Body of pancreas (tissue), 4 donors: ENCODE data around the gene EIF4ENIF1.

Experiments used
- POLR2A ChIP-seq, 3 donors: fragments of 450-650 bp; IDR thresholded peaks; one replicate each; pipeline ENCODE4 v1.6.1; 2016; ENCODE audit warnings: antibody characterized with exemption in 3 of 3, mild to moderate bottlenecking in 2 of 3
- TF ChIP-seq, protein P1 (sequence below), 7 experiments: fragments of 450-650 bp in 4 of 7; fragments of 200-600 bp in 3 of 7; sonication (generic) in 3 of 7; IDR thresholded peaks; one replicate each; pipeline ENCODE4 v1.5.1; 2016 to 2019; ENCODE audit warnings: antibody characterized with exemption in 7 of 7

DNA sequence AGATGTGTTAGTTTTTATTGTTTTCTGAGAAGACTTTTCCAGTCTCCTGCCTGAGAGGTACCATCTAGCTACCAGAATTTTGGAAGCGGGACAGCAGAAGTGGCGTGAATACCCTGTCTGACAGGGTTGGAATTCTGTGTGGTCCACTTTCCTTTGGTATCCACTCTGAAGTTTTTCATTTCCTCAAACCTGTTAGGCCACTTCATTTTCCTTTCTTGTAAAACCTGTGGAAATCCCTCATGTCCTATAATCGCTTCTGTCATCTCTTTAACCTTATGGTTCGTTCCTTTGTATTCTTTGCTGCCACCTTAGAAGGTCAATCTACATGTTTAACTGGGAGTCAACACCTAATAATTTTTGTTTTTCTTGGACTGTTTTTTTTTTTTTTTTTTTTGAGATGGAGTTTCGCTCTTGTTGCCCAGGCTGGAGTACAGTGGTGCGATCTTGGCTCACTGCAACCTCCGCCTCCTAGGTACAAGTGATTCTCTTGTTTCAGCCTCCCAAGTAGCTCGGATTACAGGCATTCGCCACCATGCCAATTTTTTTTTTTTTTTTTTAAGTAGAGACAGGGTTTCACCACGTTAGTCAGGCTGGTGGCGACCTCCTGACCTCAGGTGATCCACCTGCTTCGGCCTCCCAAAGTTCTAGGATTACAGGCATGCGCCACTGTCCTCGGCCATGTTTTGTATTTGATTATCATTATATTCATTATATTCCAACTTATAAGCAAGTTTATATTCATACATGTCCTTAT lies 13.7 kb upstream of the EIF4ENIF1 start:
- TF ChIP-seq POLR2A (IDR thresholded peaks at IDR 0.05) = no peak
- TF ChIP-seq, protein P1, sequence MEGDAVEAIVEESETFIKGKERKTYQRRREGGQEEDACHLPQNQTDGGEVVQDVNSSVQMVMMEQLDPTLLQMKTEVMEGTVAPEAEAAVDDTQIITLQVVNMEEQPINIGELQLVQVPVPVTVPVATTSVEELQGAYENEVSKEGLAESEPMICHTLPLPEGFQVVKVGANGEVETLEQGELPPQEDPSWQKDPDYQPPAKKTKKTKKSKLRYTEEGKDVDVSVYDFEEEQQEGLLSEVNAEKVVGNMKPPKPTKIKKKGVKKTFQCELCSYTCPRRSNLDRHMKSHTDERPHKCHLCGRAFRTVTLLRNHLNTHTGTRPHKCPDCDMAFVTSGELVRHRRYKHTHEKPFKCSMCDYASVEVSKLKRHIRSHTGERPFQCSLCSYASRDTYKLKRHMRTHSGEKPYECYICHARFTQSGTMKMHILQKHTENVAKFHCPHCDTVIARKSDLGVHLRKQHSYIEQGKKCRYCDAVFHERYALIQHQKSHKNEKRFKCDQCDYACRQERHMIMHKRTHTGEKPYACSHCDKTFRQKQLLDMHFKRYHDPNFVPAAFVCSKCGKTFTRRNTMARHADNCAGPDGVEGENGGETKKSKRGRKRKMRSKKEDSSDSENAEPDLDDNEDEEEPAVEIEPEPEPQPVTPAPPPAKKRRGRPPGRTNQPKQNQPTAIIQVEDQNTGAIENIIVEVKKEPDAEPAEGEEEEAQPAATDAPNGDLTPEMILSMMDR (IDR thresholded peaks at IDR 0.05) = no peak
